MM.1S (cell line): ENCODE measurements around the gene GJB5.

Source experiments
- DNase-seq: peaks from one replicate; pipeline ENCODE4 v3.0.0-alpha.2; 2015
- H2AFZ ChIP-seq: fragments of 300-600 bp; sonication (generic); 2 replicates; pipeline ENCODE4 v1.6.0; 2016; ENCODE audit warnings: antibody characterized with exemption, low read length
- H3F3A ChIP-seq: fragments of 300-600 bp; sonication (generic); 2 replicates; pipeline ENCODE4 v1.6.1; 2016; ENCODE audit warnings: mild to moderate bottlenecking, antibody characterized with exemption, low read length, moderate library complexity, mixed read lengths; ENCODE audit not compliant: insufficient read depth
- H3K27ac ChIP-seq: fragments of 300-600 bp; sonication (generic); 2 replicates; pipeline ENCODE4 v1.5.1; 2016; ENCODE audit warnings: mild to moderate bottlenecking, low read length
- H3K27me3 ChIP-seq: fragments of 300-600 bp; sonication (generic); replicated peaks from 2 replicates; pipeline ENCODE4 v1.6.0; 2016; ENCODE audit warnings: low read length; ENCODE audit not compliant: insufficient read depth
- H3K36me3 ChIP-seq: fragments of 300-600 bp; sonication (generic); replicated peaks from 2 replicates; pipeline ENCODE4 v1.6.1; 2016; ENCODE audit warnings: mild to moderate bottlenecking, low read length, mixed read lengths; ENCODE audit not compliant: insufficient read depth
- H3K4me1 ChIP-seq: fragments of 300-600 bp; sonication (generic); 2 replicates; pipeline ENCODE4 v1.6.1; 2016; ENCODE audit warnings: low read length, mixed read lengths
- H3K4me2 ChIP-seq: fragments of 300-600 bp; sonication (generic); 2 replicates; pipeline ENCODE4 v1.6.0; 2016; ENCODE audit warnings: low read depth, low read length
- H3K4me3 ChIP-seq: fragments of 300-600 bp; sonication (generic); 2 replicates; pipeline ENCODE4 v1.5.1; 2016; ENCODE audit warnings: low read length, mixed read lengths
- H3K79me2 ChIP-seq: fragments of 300-600 bp; sonication (generic); 2 replicates; pipeline ENCODE4 v1.6.1; 2016; ENCODE audit warnings: mixed run types, low read length, mixed read lengths
- H3K9ac ChIP-seq: fragments of 300-600 bp; sonication (generic); 2 replicates; pipeline ENCODE4 v1.6.1; 2016; ENCODE audit warnings: low read length, mixed read lengths
- H3K9me2 ChIP-seq: fragments of 300-600 bp; sonication (generic); replicated peaks from 2 replicates; pipeline ENCODE4 v1.6.1; 2016; ENCODE audit warnings: mild to moderate bottlenecking, low read length, mixed read lengths; ENCODE audit not compliant: insufficient read depth
- H3K9me3 ChIP-seq: fragments of 300-600 bp; sonication (generic); replicated peaks from 2 replicates; pipeline ENCODE4 v1.6.1; 2016; ENCODE audit warnings: mild to moderate bottlenecking, low read length, mixed read lengths; ENCODE audit not compliant: insufficient read depth
- H4K20me1 ChIP-seq: fragments of 300-600 bp; sonication (generic); 2 replicates; pipeline ENCODE4 v1.6.1; 2016; ENCODE audit warnings: mild to moderate bottlenecking, low read length, moderate library complexity, mixed read lengths; ENCODE audit not compliant: insufficient read depth
- CTCF ChIP-seq: fragments of 300-600 bp; sonication (generic); IDR thresholded peaks from 2 replicates; pipeline ENCODE4 v1.5.1; 2016; ENCODE audit warnings: antibody characterized with exemption, low read length, mixed read lengths
- EZH2 ChIP-seq: fragments of 300-600 bp; sonication (generic); optimal IDR thresholded peaks from 2 replicates; pipeline ENCODE3; 2017; ENCODE audit warnings: low read depth, mild to moderate bottlenecking, antibody characterized with exemption, low read length, mixed read lengths
- EZH2phosphoT487 ChIP-seq: fragments of 300-600 bp; sonication (generic); IDR thresholded peaks from 2 replicates; pipeline ENCODE4 v1.6.1; 2018; ENCODE audit warnings: antibody characterized with exemption, low read length

The GJB5 gene

GRCh38 chr1:34795916-34796315 lies 41.1 kb downstream of the GJB5 start:
- H3K27me3 ChIP-seq: peaks cover 66% of the 10 kb centered on the region
- no peak overlapping the region for H3K9ac ChIP-seq
- DNase-seq: no peak
- no peaks in the 10 kb centered on the region for H3K4me1 ChIP-seq
- no peaks in the 10 kb centered on the region for H3K9me3 ChIP-seq
- H4K20me1 ChIP-seq: no peaks in the 10 kb centered on the region
- H3K27ac ChIP-seq: no peak overlapping the region
- H3K4me2 ChIP-seq: no peak overlapping the region
- H2AFZ ChIP-seq: no peak overlapping the region
- no peaks in the 10 kb centered on the region for H3F3A ChIP-seq
- no peaks in the 10 kb centered on the region for H3K79me2 ChIP-seq
- H3K4me3 ChIP-seq: no peak overlapping the region
- TF ChIP-seq CTCF (no peak), EZH2phosphoT487 (no peak), EZH2 (no peak)
- no peaks in the 10 kb centered on the region for H3K9me2 ChIP-seq
- no peaks in the 10 kb centered on the region for H3K36me3 ChIP-seq

GRCh38 chr1:34796990-34797389 lies 42.1 kb downstream of the GJB5 start:
- Histone ChIP-seq H3K9me2 (no peaks in the 10 kb centered on the region), H3F3A (no peaks in the 10 kb centered on the region), H3K27me3 (peaks cover 56% of the 10 kb centered on the region), H4K20me1 (no peaks in the 10 kb centered on the region), H3K27ac (no peak overlapping the region), H3K4me1 (no peaks in the 10 kb centered on the region), H3K79me2 (no peaks in the 10 kb centered on the region), H3K36me3 (no peaks in the 10 kb centered on the region), H3K9me3 (no peaks in the 10 kb centered on the region), H3K9ac (no peak overlapping the region), H3K4me3 (no peak overlapping the region), H3K4me2 (no peak overlapping the region), H2AFZ (no peak overlapping the region)
- TF ChIP-seq EZH2phosphoT487 (no peak), EZH2 (no peak), CTCF (no peak)
- DNase-seq: no peak

GRCh38 chr1:34800214-34800613 lies 45.4 kb downstream of the GJB5 start:
- no peaks in the 10 kb centered on the region for H4K20me1 ChIP-seq
- H3K4me2 ChIP-seq: no peak overlapping the region
- H3F3A ChIP-seq: no peaks in the 10 kb centered on the region
- no peak overlapping the region for H3K4me3 ChIP-seq
- H3K27me3 ChIP-seq: peaks cover 35% of the 10 kb centered on the region
- no peak overlapping the region for H3K9ac ChIP-seq
- no peaks in the 10 kb centered on the region for H3K9me3 ChIP-seq
- H3K36me3 ChIP-seq: no peaks in the 10 kb centered on the region
- DNase-seq: no peak
- TF ChIP-seq CTCF (no peak), EZH2phosphoT487 (no peak), EZH2 (no peak)
- H2AFZ ChIP-seq: no peak overlapping the region
- no peaks in the 10 kb centered on the region for H3K4me1 ChIP-seq
- no peaks in the 10 kb centered on the region for H3K9me2 ChIP-seq
- no peaks in the 10 kb centered on the region for H3K79me2 ChIP-seq
- H3K27ac ChIP-seq: no peak overlapping the region
